GM12878 (cell line): ENCODE measurements around the gene CREB5. TPM values are rescaled to one million over a fixed set of nuclear protein-coding genes. Genes with fewer than 3 reads are reported as not detected.

Experiments used
- ATAC-seq: fragments of 200-7000 bp; cut with Tn5 transposase; 3 replicates; pipeline ENCODE4 v1.9.1; 2020; ENCODE audit warnings: mild to moderate bottlenecking, moderate library complexity
- BruUV-seq: library from RNA; stranded (reverse); fragments of 400-500 nt; replicated peaks from 2 replicates; lab custom pipeline; 2021; lab: Mats Ljungman, UMichigan
- CTCF ChIA-PET: fragments of 300-600 bp; sonication (Branson Sonifier 250); formaldehyde crosslinking; extraction: SDS; loops from one replicate; lab custom pipeline; 2021; ENCODE audit warnings: inconsistent platforms; lab: Yijun Ruan, JAX
- POLR2A ChIA-PET: fragments of 350-600 bp; formaldehyde crosslinking; extraction: SDS; loops from one replicate; lab custom pipeline; 2021; ENCODE audit warnings: inconsistent platforms; lab: Charles Lee
- RAD21 ChIA-PET: fragments of 300-600 bp; sonication (Branson Sonifier 250); formaldehyde crosslinking; loops from one replicate; lab custom pipeline; 2023; ENCODE audit warnings: antibody characterized with exemption; ENCODE audit not compliant: unreplicated experiment; lab: Charles Lee
- SMC1A ChIA-PET: fragments of 300-600 bp; sonication (Branson Sonifier 250); formaldehyde crosslinking; loops from one replicate; lab custom pipeline; 2023; ENCODE audit not compliant: unreplicated experiment, uncharacterized antibody; lab: Charles Lee
- DNase-seq: peaks from one replicate; pipeline ENCODE4 v3.0.0-alpha.2; 2011; ENCODE audit warnings: low read depth, low spot score
- FAIRE-seq: peaks from 3 replicates; lab custom pipeline; 2011; peaks lifted over from hg19 to GRCh38; lab: Jason Lieb, UNC
- H2AFZ ChIP-seq: 2 replicates; pipeline ENCODE4 v1.6.0; 2011; ENCODE audit warnings: low read depth, low read length, control low read depth; ENCODE audit not compliant: control insufficient read depth
- H3K27ac ChIP-seq: 2 replicates; pipeline ENCODE4 v1.5.1; 2011; ENCODE audit warnings: control low read depth; ENCODE audit not compliant: control insufficient read depth, insufficient read depth
- H3K27me3 ChIP-seq, 2 experiments: replicated peaks in 1 of 2; 2 replicates each; pipeline versions ENCODE4 v1.6.0 to v1.6.1; 2011; ENCODE audit warnings: low read length in 1 of 2; ENCODE audit not compliant: control insufficient read depth in 2 of 2, insufficient read depth in 2 of 2
- H3K36me3 ChIP-seq, 2 experiments: 2 replicates each; pipeline ENCODE4 v1.5.1; 2011; ENCODE audit warnings: low read length in 1 of 2; ENCODE audit not compliant: control insufficient read depth in 2 of 2, insufficient read depth in 2 of 2
- H3K4me1 ChIP-seq: 2 replicates; pipeline ENCODE4 v1.6.1; 2011; ENCODE audit warnings: mild to moderate bottlenecking, low read length, moderate library complexity, mixed read lengths; ENCODE audit not compliant: control insufficient read depth, insufficient read depth
- H3K4me2 ChIP-seq: 2 replicates; pipeline ENCODE4 v1.6.0; 2011; ENCODE audit warnings: control low read depth; ENCODE audit not compliant: control insufficient read depth, insufficient read depth
- H3K4me3 ChIP-seq: fragments of 200-600 bp; sonication (generic); 2 replicates; pipeline ENCODE4 v1.5.1; 2016
- H3K79me2 ChIP-seq: 2 replicates; pipeline ENCODE4 v1.6.0; 2011; ENCODE audit warnings: low read length; ENCODE audit not compliant: control insufficient read depth, insufficient read depth
- H3K9ac ChIP-seq: 2 replicates; pipeline ENCODE4 v1.8.0; 2011; ENCODE audit warnings: low read length, control low read depth, mixed read lengths; ENCODE audit not compliant: control insufficient read depth, insufficient read depth
- H3K9me3 ChIP-seq: replicated peaks from 3 replicates; pipeline ENCODE4 v1.5.1; 2011; ENCODE audit warnings: mild to moderate bottlenecking, low read length; ENCODE audit not compliant: control insufficient read depth, insufficient read depth
- H4K20me1 ChIP-seq: 2 replicates; pipeline ENCODE4 v1.6.0; 2011; ENCODE audit not compliant: control insufficient read depth, insufficient read depth
- BRCA1 ChIP-seq: IDR thresholded peaks from 2 replicates; pipeline ENCODE4 v1.6.1; 2011; ENCODE audit warnings: low read depth, low read length, improper control_type of control experiment
- CHD2 ChIP-seq: IDR thresholded peaks from 2 replicates; pipeline ENCODE4 v1.6.1; 2011; ENCODE audit warnings: low read depth, low read length, improper control_type of control experiment, borderline replicate concordance
- FOXM1 ChIP-seq: IDR thresholded peaks from 2 replicates; pipeline ENCODE4 v1.6.1; 2012; ENCODE audit warnings: low read depth, mild to moderate bottlenecking, inconsistent platforms, low read length, moderate library complexity
- HCFC1 ChIP-seq: fragments of 150-350 bp; IDR thresholded peaks from 2 replicates; pipeline ENCODE4 v1.6.1; 2014; ENCODE audit warnings: low read length
- HDAC2 ChIP-seq: fragments of 200-600 bp; sonication (generic); IDR thresholded peaks from 2 replicates; pipeline ENCODE4 v1.6.1; 2017
- KAT2A ChIP-seq: conservative IDR thresholded peaks from 2 replicates; pipeline ENCODE4 v1.6.1; 2011; ENCODE audit warnings: low read depth, low read length; ENCODE audit not compliant: control insufficient read depth
- LARP7 ChIP-seq: fragments of 450-650 bp; IDR thresholded peaks from 2 replicates; pipeline ENCODE4 v1.6.1; 2017; ENCODE audit warnings: mild to moderate bottlenecking
- NFXL1 ChIP-seq: fragments of 450-650 bp; IDR thresholded peaks from 2 replicates; pipeline ENCODE4 v1.6.1; 2017; ENCODE audit warnings: antibody characterized with exemption, mild to moderate bottlenecking, borderline replicate concordance
- NFYA ChIP-seq: IDR thresholded peaks from 2 replicates; pipeline ENCODE4 v1.6.1; 2011; ENCODE audit warnings: low read depth, mild to moderate bottlenecking, low read length, improper control_type of control experiment, borderline replicate concordance
- RAD21 ChIP-seq: IDR thresholded peaks from 2 replicates; pipeline ENCODE4 v1.6.1; 2011; ENCODE audit warnings: mild to moderate bottlenecking, low read depth, low read length, moderate library complexity; ENCODE audit not compliant: insufficient read depth
- SMC3 ChIP-seq: IDR thresholded peaks from 2 replicates; pipeline ENCODE4 v1.6.1; 2011; ENCODE audit warnings: low read length, improper control_type of control experiment, borderline replicate concordance
- WGBS: methylation state at CpG from one replicate; pipeline ENCODE4 v1.1.6; 2016; ENCODE audit warnings: low lambda C conversion rate; ENCODE audit not compliant: insufficient replicate concordance, insufficient coverage; ENCODE audit errors: missing lambda C conversion rate; 5-methylcytosine and 5-hydroxymethylcytosine counted together
- in situ Hi-C: fragments of 300-500 bp; cut with MboI; formaldehyde crosslinking; loops from 9 replicates; pipeline ENCODE4 v1.14.3; 2018; ENCODE audit warnings: mixed read lengths
- intact Hi-C: fragments of 100-400 bp; cut with micrococcal nuclease; formaldehyde crosslinking; loops from one replicate; pipeline ENCODE4 v1.14.2; 2022; ENCODE audit not compliant: unreplicated experiment
- polyA plus RNA-seq, 11 experiments: library from polyadenylated mRNA; depleted of rRNA in 4 of 11; unstranded in 6 of 11; stranded (reverse) in 5 of 11; fragments of >200 nt; fragmentation: Nextera tagmentation in 4 of 11; fragmentation: Illumina TruSeq in 1 of 11; extraction: Ambion mirVana in 4 of 11; extraction: Trizol in 1 of 11; gene quantifications; 1 replicate in 1 of 11; 2 replicates in 10 of 11; pipeline versions ENCODE4 v1.2.1 to v1.2.3, GENCODE V29; 2011 to 2016; ENCODE audit warnings: inconsistent platforms in 2 of 11, missing spikeins in 2 of 11, low read depth in 1 of 11
- total RNA-seq, 4 experiments: library from RNA; depleted of rRNA in 3 of 4; stranded (reverse); fragments of >200 nt in 3 of 4; fragmentation: Illumina TruSeq in 1 of 4; extraction: Trizol in 1 of 4; gene quantifications; 2 replicates each; pipeline versions ENCODE4 v1.2.1 to v1.2.3, GENCODE V29; 2013 to 2021
- TF ChIP-seq, protein P1 (sequence below): fragments of 450-650 bp; IDR thresholded peaks from 2 replicates; pipeline ENCODE4 v1.6.1; 2014; ENCODE audit warnings: mild to moderate bottlenecking

Gene CREB5
- total and polyA plus RNA-seq, 10 of the 15 experiments (the other 5 are each of a cell fraction or from before 2014, with no cell fraction given), result 12.9 to 74.1 (median 53.0) TPM

GRCh38 chr7:28524978-28525377 lies 112.7 kb downstream of the CREB5 start:
- Histone ChIP-seq H3K9me3 (no peaks in the 10 kb centered on the region), H3K27ac (no peak overlapping the region), H3K4me3 (no peak overlapping the region), H2AFZ (no peak overlapping the region), H3K4me2 (no peak overlapping the region), H3K9ac (no peak overlapping the region), H3K79me2 (no peaks in the 10 kb centered on the region), H3K36me3 (no peaks in the 10 kb centered on the region), H3K4me1 (peaks cover 14% of the 10 kb centered on the region), H3K27me3 (no peaks in the 10 kb centered on the region), H4K20me1 (no peaks in the 10 kb centered on the region)
- ChIA-PET POLR2A (interaction anchor here (1.3 to 1.5 kb wide), 2 partner anchors 11 to 89 kb away, joined by 3 to 8 read pairs; no protein-coding TSS in a partner anchor), CTCF (interaction anchor here (1.1 to 1.9 kb wide), 5 partner anchors 8 to 46 kb away, joined by 3 to 11 read pairs (median 5); no protein-coding TSS in a partner anchor), SMC1A (interaction anchor here (1.1 to 9.8 kb wide), 5 partner anchors 8 to 47 kb away, joined by 3 to 89 read pairs (median 17); no protein-coding TSS in a partner anchor), RAD21 (interaction anchor here (1.4 to 2.3 kb wide), 5 partner anchors 9 to 51 kb away, joined by 3 to 7 read pairs (median 4); no protein-coding TSS in a partner anchor)
- 60% methylated on average over 3 of the region's 3 CpGs for WGBS
- intact Hi-C loops (loop anchor here (5.0 kb wide), 1 partner anchor 43 kb away; no protein-coding TSS in a partner anchor), in situ Hi-C loops (no loop called here)
- TF ChIP-seq CHD2 (no peak), LARP7 (no peak), FOXM1 (no peak), HDAC2 (no peak)
- TF ChIP-seq, protein P1, sequence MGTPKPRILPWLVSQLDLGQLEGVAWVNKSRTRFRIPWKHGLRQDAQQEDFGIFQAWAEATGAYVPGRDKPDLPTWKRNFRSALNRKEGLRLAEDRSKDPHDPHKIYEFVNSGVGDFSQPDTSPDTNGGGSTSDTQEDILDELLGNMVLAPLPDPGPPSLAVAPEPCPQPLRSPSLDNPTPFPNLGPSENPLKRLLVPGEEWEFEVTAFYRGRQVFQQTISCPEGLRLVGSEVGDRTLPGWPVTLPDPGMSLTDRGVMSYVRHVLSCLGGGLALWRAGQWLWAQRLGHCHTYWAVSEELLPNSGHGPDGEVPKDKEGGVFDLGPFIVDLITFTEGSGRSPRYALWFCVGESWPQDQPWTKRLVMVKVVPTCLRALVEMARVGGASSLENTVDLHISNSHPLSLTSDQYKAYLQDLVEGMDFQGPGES, result no peak
- no peak for DNase-seq
- no TSS peak for BruUV-seq
- ATAC-seq, result no peak
- no peak for FAIRE-seq

DNA sequence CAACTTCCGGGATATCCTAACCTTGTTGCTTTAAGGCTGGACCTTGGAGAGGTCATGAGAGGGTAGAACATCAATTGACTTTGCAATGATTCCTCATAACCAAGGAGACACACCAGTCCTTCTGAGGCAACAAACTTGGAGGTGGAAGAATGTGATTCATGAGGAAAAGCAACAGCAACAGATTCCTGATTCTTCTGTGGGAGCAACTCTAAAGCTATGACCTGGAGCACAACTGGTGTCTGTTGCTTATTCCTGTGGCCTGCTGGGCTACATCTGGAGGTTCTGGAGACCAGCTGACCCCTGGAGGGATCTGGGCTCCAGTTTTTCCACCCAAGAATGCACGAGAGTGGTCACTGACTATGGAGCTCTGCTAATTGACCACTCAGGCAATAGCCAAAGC lies 116.6 kb downstream of the CREB5 start:
- peaks cover 14% of the 10 kb centered on the region for H3K4me1 ChIP-seq
- TF ChIP-seq HCFC1, result no peak
- TF ChIP-seq LARP7, result no peak
- TF ChIP-seq SMC3, result no peak
- no peak for TF ChIP-seq RAD21
- TF ChIP-seq KAT2A, result no peak
- TF ChIP-seq NFXL1, result no peak
- TF ChIP-seq BRCA1, result no peak
- no peak for TF ChIP-seq NFYA
- TF ChIP-seq, all 136 proteins: peak for 0
- Histone ChIP-seq H3K36me3 (no peaks in the 10 kb centered on the region), H3K4me2 (no peak overlapping the region), H3K79me2 (no peaks in the 10 kb centered on the region), H3K27me3 (no peaks in the 10 kb centered on the region), H4K20me1 (no peaks in the 10 kb centered on the region), H3K9ac (no peak overlapping the region), H2AFZ (no peak overlapping the region), H3K4me3 (no peak overlapping the region), H3K9me3 (no peaks in the 10 kb centered on the region; the same call in 1 of the 3 replicates), H3K27ac (no peak overlapping the region)
- ChIA-PET POLR2A (interaction anchor here (1.1 kb wide), 1 partner anchor 10 kb away, joined by 4 read pairs; no protein-coding TSS in a partner anchor), CTCF (interaction anchor here (0.9 to 1.4 kb wide), 3 partner anchors 10 to 82 kb away, joined by 3 to 4 read pairs (median 3); no protein-coding TSS in a partner anchor), SMC1A (interaction anchor here (0.6 to 2.1 kb wide), 4 partner anchors 13 to 331 kb away, joined by 3 to 7 read pairs (median 4); no protein-coding TSS in a partner anchor), RAD21 (interaction anchor here (1.2 to 2.0 kb wide), 2 partner anchors 48 to 50 kb away, joined by 4 to 5 read pairs; no protein-coding TSS in a partner anchor)
- WGBS, result 50% methylated on average over 2 of the region's 2 CpGs
- BruUV-seq, result no TSS peak
- in situ Hi-C loops, result no loop called here
- ATAC-seq (no peak), FAIRE-seq (no peak), DNase-seq (no peak)
- intact Hi-C loops, result no loop called here
